HG03103 (cell line): ENCODE results near the gene PCBP2.

Experiments
- ATAC-seq: cut with Tn5 transposase; IDR thresholded peaks from one replicate; pipeline ENCODE4 v1.9.1; 2021; ENCODE audit warnings: low read depth; ENCODE audit not compliant: unreplicated experiment

PCBP2 gene

DNA sequence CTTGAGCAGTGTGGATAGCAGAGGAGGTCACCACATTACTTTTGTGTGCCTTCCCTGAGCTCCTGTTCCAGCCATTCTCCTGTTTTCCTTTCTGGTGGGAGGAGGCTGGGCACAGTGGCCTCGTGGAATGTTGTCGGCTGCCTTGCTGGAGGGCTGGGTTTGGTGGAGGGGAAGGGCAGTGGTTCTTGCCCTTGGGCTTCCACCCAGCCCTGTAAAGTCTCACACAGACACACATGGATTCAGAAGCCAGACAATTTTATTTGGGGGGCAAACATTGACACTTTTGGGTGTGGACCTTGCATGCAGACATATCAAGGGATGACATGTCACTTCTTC, 54.5 kb downstream of the PCBP2 start:
- ATAC-seq, result no peak

DNA sequence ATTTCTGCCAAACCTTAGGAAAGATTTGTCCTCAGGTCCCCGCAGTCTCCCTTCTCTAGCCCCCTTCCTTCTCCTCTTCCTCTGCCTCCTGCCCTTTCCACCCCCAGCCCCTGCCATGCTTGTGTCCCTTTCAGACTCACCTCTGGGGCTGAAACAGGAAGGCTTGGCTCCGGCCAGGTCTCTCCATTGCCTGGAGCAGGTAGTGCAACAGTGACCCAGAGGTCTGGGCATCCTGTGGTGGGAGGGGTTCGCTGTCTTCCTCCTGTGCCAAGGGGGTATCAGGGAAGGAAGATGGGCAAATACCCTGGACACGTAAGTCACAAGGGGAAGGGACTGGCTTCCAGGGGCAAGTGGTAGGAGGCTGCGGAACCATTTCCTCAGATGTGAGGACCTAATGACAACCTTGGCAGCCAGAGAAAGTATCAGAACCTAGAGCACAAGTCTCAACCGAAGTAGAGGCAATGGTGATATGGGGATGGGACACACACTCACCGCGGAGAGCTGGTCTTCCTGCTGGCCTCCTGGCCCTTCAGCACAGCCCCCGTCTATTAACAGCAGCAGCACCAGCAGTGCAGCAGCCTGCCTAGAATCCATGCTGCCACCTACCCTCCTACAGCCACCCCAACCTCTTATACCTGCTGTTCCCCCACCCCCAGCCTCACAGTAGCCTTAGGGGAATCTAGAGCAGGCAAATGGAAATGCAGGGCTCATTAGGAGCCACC, 55.1 kb downstream of the PCBP2 start, which contains the start of gene NPFF:
Gene NPFF (minus strand): TSS at position 604 of the 722 bp plus-strand sequence. CDS start 10 bp downstream, at position 594.
- ATAC-seq, result no peak

DNA sequence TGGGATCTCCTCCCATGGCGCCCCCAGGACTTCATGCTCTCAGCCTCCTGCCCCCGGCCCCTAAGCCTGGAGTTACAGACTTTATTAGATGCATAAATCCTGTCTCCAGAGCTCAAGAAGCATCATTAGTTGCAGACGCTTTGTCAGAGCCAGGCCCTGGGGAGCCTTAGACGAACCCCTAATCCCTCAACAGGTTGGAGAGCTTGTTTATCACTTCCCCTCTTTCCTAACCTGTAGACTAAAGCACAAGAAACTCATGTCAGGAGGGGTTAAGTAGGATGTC, 55.6 kb downstream of the PCBP2 start:
- no peak for ATAC-seq

DNA sequence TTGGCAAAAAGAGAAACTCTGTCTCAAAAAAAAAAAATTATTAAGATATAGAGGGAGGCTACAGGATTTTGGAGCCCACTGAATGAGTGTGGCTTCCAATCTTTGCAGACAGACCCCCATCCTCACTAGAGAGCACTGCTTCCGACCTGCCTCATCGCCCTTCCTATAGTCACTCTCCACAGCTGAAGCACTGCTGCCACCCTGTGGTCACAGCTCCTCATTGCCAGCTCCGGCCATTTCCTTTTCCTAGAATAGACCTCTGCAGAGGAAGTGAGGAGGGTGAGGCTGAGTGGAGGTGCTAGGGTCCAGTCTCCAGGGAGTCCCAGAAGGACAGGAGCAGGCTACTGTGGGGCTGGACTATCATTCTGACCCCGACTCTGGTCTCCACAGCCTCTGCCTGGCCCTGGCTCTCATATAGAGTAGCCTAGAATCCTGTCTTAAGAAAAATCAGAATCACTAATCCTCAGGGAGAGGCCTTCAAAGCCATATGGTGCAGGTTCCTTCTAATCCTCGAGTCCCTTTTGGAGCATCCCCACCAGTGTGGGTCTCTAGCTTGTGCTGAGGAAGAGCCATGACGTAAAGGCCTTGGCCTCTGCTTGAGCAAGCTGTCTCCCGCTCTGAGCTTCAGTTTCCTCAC, 56.8 kb downstream of the PCBP2 start:
- peak; percentile 64 for ATAC-seq

DNA sequence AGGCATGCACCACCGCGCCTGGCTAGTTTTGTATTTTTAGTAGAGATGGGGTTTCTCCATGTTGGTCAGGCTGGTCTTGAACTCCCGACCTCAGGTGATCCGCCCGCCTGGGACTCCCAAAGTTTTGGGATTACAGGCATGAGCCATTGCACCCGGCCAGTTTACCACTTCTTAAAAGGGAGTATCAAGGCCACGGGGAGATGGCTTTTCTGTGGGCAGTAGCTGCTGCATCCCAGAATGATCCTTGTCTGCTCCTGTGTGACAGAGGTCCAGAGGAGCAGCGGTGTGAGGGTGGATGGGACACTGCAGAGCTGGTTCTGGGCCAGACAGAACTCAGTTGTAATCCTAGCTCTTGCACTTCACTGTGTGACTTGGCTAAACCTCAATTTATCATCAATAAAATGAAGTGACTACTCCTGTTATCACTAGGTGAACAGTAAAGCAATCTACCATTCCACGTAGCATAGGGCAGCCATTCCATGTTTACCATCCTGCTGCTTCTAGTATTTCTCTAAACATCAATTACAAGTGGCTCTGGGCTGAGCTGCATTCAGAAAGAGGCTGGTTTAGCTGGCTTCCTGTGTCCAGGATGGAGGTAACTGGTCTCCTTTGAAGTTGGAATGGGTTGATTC, 58.4 kb downstream of the PCBP2 start:
- ATAC-seq, result no peak

DNA sequence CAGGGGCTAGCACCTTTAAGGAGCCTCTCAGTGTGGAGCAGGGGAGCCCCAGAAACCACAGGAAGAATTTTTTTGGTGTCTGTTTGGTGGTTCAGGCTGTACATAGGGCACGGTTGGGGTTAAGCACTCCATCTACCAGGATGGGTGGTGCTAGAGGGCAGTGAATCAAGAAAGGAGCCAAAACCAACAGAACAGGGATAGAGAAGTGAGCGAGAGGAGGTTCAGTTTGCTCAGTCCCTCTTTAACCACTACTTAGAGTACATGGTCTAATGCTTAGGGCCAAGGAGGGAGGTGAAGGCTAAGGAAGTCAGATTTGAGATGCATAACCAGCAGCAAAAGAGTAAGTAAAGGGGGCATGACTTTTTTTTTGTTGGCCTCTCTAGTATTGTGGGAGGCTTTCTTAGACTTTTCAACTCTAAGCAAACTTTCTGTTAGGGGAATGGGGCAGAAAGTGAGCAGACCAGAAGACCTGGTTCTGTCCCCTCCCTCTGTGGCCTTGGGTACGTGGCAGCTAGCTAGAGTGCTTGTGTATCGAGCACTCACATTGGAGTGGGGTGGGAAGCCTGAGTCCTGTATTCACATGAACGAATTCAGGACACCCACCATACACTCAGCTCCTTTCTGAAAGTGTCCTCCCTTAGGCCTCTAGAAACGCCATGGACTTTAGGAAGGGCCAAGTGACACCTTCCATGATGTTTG, 62.0 kb downstream of the PCBP2 start:
- ATAC-seq, result no peak

DNA sequence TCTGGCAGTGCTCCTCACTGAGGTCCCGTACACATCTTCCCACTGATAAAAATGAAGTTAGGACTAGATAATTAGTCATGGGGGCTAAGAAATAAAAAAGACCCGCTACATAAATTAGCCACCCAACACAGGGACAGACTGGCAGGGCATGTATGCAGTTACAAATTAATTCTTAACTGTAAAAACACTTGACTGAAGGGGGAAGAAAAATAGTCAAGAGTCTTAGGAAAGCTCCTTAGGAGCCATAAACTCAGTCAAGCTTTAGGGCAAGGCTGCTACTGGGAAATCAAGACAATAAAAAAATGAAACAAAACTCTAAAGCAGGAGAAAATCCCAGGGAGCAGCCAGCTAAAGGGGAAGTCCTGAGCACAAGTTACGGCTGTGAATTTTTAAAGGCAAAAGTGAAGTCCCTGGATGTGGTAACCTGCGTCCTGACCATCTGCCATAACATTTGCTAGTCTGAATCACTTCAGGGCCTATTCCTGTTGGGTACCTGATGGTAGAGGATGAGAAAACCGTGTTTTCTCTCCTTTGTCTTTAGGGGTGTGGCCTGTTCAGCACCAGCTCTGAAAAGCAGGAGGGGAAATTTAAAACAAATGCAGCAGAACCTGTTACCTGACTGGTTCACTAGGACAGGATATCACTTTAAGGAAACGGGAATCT, 62.9 kb downstream of the PCBP2 start:
- no peak for ATAC-seq

DNA sequence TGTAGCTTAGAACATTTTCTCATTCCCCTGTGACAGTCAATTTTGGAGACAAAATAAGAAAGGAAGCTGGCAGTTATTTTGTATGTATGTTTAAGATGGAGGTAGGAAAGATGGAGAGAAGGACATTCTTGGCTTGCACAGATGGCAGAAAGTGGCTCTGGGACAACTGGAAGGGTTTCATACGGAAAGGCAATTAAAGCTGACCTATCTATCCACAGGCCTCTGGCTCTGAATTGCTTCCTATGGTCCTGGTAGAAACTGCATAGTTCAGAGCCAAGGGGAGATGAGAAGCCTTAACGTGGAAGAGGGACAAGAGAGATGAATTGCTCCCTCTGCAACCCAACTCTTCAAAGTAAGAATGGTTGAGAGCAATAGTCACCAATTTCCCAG, 63.4 kb downstream of the PCBP2 start:
- ATAC-seq, result no peak

DNA sequence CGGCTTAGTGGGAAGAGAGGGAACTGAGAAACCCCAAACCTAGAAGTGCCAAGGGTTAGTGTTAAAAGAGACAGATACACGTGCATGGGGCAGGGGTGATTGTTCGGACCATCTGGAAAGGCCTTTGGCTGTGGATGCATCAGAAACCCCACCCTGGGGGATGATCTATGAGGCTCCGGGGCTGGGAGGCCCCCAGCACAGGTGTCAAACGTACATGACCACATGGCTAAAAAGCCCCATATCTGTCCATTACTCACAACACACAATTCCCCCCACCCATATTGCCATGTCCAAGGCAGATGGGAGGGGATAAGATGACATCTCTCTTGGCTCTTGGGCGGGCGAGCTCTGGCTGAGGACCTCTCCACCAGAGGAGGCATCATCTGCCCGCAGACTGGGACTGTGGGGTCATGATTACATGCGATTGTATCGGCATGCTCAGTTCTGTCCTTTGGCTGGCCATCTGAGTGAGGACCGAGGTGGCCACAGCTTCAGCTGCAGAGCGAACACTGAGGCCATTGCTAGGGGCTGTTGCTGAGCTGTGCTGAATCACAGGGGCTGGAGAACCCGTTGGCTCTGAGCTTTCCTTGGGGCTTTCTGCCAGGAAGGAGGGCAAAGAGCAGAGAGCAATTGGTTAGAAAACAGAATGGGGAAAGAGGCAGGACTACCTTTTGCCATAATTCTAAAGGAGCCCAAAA, 65.0 kb downstream of the PCBP2 start:
- no peak for ATAC-seq

DNA sequence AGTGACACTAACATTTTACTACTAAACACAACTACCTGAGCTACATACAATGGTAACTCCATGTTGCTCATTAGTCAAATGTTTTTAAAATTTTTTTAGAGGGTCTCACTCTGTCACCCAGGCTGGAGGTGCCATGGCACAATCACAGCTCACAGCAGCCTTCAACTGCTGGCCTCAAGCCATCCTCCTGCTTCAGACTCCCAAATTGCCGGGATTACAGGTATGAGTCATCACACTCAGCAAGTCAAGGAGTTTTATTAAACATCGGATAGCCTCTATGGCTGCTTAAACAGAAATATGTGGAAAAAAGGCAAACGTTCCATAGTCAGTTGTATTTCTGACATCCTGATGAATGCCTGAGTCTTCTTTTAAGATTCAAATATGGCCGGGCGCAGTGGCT, 66.5 kb downstream of the PCBP2 start:
- no peak for ATAC-seq

DNA sequence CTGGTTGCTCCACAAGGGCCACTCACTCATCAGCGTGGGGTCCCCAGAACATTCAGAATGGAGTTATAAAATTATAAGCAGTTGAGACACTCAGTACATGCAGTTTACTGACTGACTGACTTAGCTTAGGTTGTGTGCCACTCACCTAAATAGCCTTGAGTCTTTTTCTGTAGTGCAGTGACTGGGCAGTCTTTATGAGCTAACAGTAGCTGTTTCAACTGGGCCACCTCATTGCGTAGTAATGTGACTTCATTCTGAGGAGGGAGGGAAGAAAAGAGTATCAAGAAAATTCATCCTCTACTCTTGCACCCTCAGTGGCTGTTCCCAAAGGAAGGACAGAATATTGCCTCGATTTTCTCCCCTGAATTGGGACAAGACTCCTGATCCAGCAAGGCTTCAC, 71.2 kb downstream of the PCBP2 start:
- no peak for ATAC-seq

DNA sequence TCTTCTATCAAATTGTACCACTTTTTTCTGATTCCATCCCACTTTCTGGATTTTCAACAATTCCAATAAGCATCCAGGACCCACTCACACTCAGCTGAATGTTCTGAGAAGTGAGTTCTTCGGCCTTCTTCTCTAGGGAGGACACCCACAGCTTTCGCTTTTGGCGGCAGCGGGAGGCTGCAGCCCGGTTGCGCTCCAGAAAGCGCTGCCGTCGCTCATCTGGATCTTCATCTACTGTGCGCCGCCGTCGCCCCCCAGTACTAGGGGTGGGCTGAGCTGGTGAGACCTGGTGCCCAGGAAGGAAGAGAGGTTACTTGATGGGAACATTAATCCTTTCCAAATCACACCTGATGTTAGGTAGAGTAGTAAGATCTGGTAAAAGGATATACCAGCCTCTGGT, 72.6 kb downstream of the PCBP2 start:
- no peak for ATAC-seq

DNA sequence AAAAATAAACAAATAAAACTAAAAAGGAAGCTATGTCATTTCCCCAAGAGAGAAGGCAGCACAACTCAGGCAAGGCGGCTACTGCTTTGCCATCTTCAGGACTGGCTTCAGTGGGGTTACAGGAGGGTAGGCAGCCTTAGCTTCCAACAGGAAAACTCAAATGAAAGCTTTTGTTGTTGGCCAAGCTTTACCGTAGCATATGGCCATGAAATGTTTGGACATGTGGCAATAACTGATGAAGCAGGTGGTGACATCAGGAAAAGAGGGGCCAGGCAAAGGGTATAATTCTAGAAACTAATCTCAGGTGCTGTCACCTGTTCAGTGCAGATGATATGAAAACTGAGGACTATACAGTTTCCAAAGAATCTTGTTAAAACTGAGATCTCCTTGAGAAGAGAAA, 78.2 kb downstream of the PCBP2 start:
- no peak for ATAC-seq
